DOHH2 (cell line): ENCODE results near the gene SEC22B.
"Not testable (repeated sequence)": the region's sequence is repeated elsewhere in the genome, so short reads cannot be mapped to it uniquely, and the experiment has no call there.

Experiments used
- EZH2phosphoT487 ChIP-seq: fragments of 200-600 bp; sonication (generic); IDR thresholded peaks from 2 replicates; pipeline ENCODE4 v1.6.1; 2017; ENCODE audit warnings: borderline replicate concordance, mild to moderate bottlenecking, antibody characterized with exemption, low read length, moderate library complexity, mixed read lengths
- TF ChIP-seq, protein P1 (sequence below): fragments of 200-600 bp; sonication (generic); IDR thresholded peaks from one replicate; pipeline ENCODE4 v1.5.1; 2014; ENCODE audit warnings: antibody characterized with exemption, mild to moderate bottlenecking, low read depth, low read length; ENCODE audit not compliant: poor library complexity, severe bottlenecking

GRCh38 chr1:120112212-120112611 lies 64.1 kb downstream of the SEC22B start:
- TF ChIP-seq EZH2phosphoT487 = not testable (repeated sequence)
- TF ChIP-seq, protein P1, sequence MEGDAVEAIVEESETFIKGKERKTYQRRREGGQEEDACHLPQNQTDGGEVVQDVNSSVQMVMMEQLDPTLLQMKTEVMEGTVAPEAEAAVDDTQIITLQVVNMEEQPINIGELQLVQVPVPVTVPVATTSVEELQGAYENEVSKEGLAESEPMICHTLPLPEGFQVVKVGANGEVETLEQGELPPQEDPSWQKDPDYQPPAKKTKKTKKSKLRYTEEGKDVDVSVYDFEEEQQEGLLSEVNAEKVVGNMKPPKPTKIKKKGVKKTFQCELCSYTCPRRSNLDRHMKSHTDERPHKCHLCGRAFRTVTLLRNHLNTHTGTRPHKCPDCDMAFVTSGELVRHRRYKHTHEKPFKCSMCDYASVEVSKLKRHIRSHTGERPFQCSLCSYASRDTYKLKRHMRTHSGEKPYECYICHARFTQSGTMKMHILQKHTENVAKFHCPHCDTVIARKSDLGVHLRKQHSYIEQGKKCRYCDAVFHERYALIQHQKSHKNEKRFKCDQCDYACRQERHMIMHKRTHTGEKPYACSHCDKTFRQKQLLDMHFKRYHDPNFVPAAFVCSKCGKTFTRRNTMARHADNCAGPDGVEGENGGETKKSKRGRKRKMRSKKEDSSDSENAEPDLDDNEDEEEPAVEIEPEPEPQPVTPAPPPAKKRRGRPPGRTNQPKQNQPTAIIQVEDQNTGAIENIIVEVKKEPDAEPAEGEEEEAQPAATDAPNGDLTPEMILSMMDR = not testable (repeated sequence)
